ENCODE results near the gene TSPO.

GRCh38 chr22:43205748-43206508 is 54.6 kb downstream of the TSPO start:
- TF ChIP-seq, protein P1, sequence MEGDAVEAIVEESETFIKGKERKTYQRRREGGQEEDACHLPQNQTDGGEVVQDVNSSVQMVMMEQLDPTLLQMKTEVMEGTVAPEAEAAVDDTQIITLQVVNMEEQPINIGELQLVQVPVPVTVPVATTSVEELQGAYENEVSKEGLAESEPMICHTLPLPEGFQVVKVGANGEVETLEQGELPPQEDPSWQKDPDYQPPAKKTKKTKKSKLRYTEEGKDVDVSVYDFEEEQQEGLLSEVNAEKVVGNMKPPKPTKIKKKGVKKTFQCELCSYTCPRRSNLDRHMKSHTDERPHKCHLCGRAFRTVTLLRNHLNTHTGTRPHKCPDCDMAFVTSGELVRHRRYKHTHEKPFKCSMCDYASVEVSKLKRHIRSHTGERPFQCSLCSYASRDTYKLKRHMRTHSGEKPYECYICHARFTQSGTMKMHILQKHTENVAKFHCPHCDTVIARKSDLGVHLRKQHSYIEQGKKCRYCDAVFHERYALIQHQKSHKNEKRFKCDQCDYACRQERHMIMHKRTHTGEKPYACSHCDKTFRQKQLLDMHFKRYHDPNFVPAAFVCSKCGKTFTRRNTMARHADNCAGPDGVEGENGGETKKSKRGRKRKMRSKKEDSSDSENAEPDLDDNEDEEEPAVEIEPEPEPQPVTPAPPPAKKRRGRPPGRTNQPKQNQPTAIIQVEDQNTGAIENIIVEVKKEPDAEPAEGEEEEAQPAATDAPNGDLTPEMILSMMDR (IDR thresholded peaks at IDR 0.05), result no peak
- no peak for TF ChIP-seq POLR2A (IDR thresholded peaks at IDR 0.05)
